Measurements from ENCODE around the gene CRX. TPM values are rescaled to one million over a fixed set of nuclear protein-coding genes. Genes with fewer than 3 reads are reported as not detected.
"Not testable (repeated sequence)": the region's sequence is repeated elsewhere in the genome, so short reads cannot be mapped to it uniquely, and the experiment has no call there.

CRX gene
- total and polyA plus RNA-seq, 3 donors from 2014 or later = 0.12 to 0.55 TPM; not detected in 1

DNA sequence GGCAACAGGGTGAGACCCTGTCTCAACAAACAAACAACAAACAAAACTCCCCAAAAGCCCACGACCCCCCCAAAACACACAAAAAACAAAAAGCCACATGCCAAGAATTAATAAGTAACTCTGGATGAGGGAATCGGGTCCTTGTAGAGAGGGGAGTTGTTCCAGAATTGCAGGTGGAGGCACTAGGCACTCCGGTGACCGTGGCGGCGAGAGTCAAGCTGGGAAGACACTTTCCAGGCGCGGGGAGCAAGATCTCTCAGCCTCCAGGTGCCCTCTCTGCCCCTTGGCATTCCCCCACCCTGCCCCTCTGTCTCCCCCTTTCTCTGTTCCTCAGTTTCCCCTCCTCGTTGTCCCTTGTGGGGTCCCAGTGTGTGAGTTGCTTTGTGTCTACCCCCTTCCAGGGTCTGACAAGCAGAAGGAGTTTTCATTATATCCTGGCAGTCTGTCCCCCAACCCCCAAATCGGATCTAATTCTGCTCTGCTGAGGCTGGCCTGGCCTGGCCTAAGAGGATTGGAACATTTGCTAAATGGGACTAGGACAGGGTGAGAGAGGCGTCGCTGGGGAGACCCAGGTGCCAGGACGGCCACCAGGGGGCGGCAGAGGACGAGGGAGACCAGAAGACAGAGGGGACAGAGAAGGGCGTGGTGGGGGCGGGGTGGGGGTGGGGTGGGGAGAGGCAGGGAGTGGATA lies 8.3 kb upstream of the CRX start:
- no peaks in the 10 kb centered on the region for H3K36me3 ChIP-seq (ENCODE audit: low read depth, missing control alignments)
- H3K4me3 ChIP-seq = no peak overlapping the region
- 50% methylated on average over 16 to 17 of the region's 17 CpGs for WGBS, 2 donors
- peak; percentile 81 for DNase-seq
- H3K9me3 ChIP-seq = no peaks in the 10 kb centered on the region
- no peaks in the 10 kb centered on the region for H3K27me3 ChIP-seq
- intact Hi-C loops (cut with DNase I; ENCODE audit: low total_unique reads) = no loop called here
- TF ChIP-seq, protein P1, sequence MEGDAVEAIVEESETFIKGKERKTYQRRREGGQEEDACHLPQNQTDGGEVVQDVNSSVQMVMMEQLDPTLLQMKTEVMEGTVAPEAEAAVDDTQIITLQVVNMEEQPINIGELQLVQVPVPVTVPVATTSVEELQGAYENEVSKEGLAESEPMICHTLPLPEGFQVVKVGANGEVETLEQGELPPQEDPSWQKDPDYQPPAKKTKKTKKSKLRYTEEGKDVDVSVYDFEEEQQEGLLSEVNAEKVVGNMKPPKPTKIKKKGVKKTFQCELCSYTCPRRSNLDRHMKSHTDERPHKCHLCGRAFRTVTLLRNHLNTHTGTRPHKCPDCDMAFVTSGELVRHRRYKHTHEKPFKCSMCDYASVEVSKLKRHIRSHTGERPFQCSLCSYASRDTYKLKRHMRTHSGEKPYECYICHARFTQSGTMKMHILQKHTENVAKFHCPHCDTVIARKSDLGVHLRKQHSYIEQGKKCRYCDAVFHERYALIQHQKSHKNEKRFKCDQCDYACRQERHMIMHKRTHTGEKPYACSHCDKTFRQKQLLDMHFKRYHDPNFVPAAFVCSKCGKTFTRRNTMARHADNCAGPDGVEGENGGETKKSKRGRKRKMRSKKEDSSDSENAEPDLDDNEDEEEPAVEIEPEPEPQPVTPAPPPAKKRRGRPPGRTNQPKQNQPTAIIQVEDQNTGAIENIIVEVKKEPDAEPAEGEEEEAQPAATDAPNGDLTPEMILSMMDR (IDR thresholded peaks at IDR 0.05) = peak in 2 of 3 experiments; percentile 31 to 76
- no peak for TF ChIP-seq POLR2A (IDR thresholded peaks at IDR 0.05)
- no peak overlapping the region for H3K27ac ChIP-seq
- no peaks in the 10 kb centered on the region for H3K4me1 ChIP-seq

DNA sequence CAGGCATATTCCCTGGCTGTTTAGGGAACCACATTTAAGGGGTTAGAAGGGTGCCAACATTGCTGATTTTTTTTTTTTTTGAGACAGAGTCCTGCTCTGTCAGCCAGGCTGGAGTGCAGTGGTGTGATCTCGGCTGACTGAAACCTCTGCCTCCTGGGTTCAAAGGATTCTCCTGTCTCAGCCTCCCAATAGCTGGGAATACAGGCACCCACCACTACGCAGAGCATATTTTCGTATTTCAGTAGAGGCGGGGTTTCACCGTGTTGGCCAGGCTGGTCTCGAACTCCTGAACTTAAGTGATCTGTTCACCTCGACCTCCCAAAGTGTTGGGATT lies 7.8 kb upstream of the CRX start:
- no peak for DNase-seq
- H3K27ac ChIP-seq = no peak overlapping the region
- intact Hi-C loops (cut with DNase I; ENCODE audit: low total_unique reads) = no loop called here
- H3K4me1 ChIP-seq = no peaks in the 10 kb centered on the region
- no peak overlapping the region for H3K4me3 ChIP-seq
- WGBS, 2 donors = 70 to 71% methylated on average over 7 of the region's 7 CpGs
- H3K27me3 ChIP-seq = no peaks in the 10 kb centered on the region
- no peaks in the 10 kb centered on the region for H3K9me3 ChIP-seq
- no peaks in the 10 kb centered on the region for H3K36me3 ChIP-seq (ENCODE audit: low read depth, missing control alignments)
- TF ChIP-seq POLR2A (IDR thresholded peaks at IDR 0.05) = no peak
- TF ChIP-seq, protein P1 (IDR thresholded peaks at IDR 0.05) = no peak

DNA sequence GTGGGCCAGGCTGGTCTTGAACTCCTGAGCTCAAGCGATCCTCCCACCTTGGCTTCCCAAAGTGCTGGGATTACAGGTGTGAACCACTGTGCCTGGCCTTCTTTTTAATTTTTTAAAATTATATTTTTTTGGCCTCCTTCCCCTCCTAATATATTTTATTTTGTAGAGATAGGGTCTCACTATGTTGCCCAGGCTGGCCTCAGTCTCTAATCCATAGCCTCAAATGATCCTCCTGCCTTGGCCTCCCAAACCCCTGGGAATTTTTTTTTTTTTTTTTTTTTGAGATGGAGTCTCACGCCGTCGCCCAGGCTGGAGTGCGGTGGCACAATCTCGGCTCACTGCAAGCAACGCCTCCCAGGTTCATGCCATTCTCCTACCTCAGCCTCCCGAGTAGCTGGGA lies 5.5 kb upstream of the CRX start:
- H3K9me3 ChIP-seq; DNase-seq; H3K4me1 ChIP-seq; H3K27ac ChIP-seq; H3K4me3 ChIP-seq; H3K36me3 ChIP-seq (ENCODE audit: low read depth, missing control alignments); intact Hi-C loops (cut with DNase I; ENCODE audit: low total_unique reads); H3K27me3 ChIP-seq: not testable (repeated sequence)
- 96 to 97% methylated on average over 8 of the region's 8 CpGs for WGBS, 2 donors

GRCh38 chr19:47818221-47818620 lies 3.5 kb upstream of the CRX start:
- H3K4me1 ChIP-seq; H3K27me3 ChIP-seq; H3K36me3 ChIP-seq (ENCODE audit: low read depth, missing control alignments); intact Hi-C loops (cut with DNase I; ENCODE audit: low total_unique reads); H3K4me3 ChIP-seq; H3K27ac ChIP-seq; H3K9me3 ChIP-seq; DNase-seq: not testable (repeated sequence)
- 89 to 91% methylated on average over 1 of the region's 1 CpG for whole genome bisulfite sequencing, 2 donors

DNA sequence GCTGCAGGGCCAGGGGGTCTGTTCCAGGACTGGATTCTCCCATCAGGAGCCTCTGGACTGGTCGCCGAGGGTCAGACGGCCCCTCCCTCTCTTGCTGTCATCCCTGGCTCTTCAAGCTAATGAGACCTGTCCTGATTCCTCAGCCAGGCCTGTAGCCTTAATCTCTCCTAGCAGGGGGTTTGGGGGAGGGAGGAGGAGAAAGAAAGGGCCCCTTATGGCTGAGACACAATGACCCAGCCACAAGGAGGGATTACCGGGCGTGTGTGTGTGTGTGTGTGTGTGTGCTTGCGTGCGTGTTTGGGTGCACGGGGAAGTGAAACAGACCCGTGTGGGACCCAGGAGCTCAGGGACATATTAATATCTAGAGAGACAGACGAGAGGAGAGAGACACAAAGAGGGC lies 1.9 kb upstream of the CRX start:
- WGBS, 2 donors = 30 to 46% methylated on average over 10 of the region's 10 CpGs
- no peaks in the 10 kb centered on the region for H3K27me3 ChIP-seq
- H3K36me3 ChIP-seq (ENCODE audit: low read depth, missing control alignments) = no peaks in the 10 kb centered on the region
- no peak for TF ChIP-seq POLR2A (IDR thresholded peaks at IDR 0.05)
- TF ChIP-seq, protein P1 (IDR thresholded peaks at IDR 0.05) = no peak
- H3K9me3 ChIP-seq = no peaks in the 10 kb centered on the region
- intact Hi-C loops (cut with DNase I; ENCODE audit: low total_unique reads) = no loop called here
- no peaks in the 10 kb centered on the region for H3K4me1 ChIP-seq
- no peak for DNase-seq
- H3K27ac ChIP-seq = no peak overlapping the region
- no peak overlapping the region for H3K4me3 ChIP-seq

DNA sequence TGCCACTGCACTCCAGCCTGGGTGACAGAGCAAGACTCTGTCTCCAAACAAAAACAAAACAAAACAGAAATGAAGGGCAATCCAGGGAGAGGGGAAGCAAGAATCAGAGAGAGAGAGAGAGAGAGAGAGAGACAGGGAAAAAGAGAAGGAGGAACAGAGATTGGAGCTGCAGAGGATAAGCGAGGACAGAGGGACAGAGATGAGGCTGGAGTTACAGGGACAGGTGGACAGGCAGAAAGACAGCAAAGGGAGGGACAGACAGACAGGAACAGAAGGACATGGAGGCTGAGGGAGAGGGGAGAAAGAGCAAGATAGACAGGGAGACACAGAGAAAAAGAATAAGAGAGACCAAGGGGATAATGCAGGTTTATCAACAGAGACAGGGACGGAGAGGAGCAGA lies 1.3 kb upstream of the CRX start:
- no peak overlapping the region for H3K27ac ChIP-seq
- H3K27me3 ChIP-seq = no peaks in the 10 kb centered on the region
- DNase-seq = no peak
- H3K4me1 ChIP-seq = no peaks in the 10 kb centered on the region
- H3K9me3 ChIP-seq = no peaks in the 10 kb centered on the region
- intact Hi-C loops (cut with DNase I; ENCODE audit: low total_unique reads) = no loop called here
- H3K4me3 ChIP-seq = no peak overlapping the region
- H3K36me3 ChIP-seq (ENCODE audit: low read depth, missing control alignments) = no peaks in the 10 kb centered on the region
- TF ChIP-seq POLR2A (IDR thresholded peaks at IDR 0.05) = no peak
- TF ChIP-seq, protein P1 (IDR thresholded peaks at IDR 0.05) = no peak
- WGBS, 2 donors = 76 to 86% methylated on average over 2 of the region's 2 CpGs
